Breast epithelium (tissue), 3 donors: ENCODE results near the gene CCDC57.

Experiments
- POLR2A ChIP-seq: fragments of 450-650 bp; IDR thresholded peaks from one replicate; pipeline ENCODE4 v1.6.1; 2016; ENCODE audit warnings: antibody characterized with exemption, mild to moderate bottlenecking, moderate library complexity
- POLR2AphosphoS5 ChIP-seq, 3 donors: sonication (generic); formaldehyde crosslinking; IDR thresholded peaks; one replicate each; pipeline ENCODE4 v1.6.1; 2017; ENCODE audit warnings: antibody characterized with exemption in 3 of 3
- TF ChIP-seq, protein P1 (sequence below), 3 donors: fragments of 450-650 bp; IDR thresholded peaks; one replicate each; pipeline ENCODE4 v1.5.1; 2016 to 2017; ENCODE audit warnings: antibody characterized with exemption in 3 of 3, mild to moderate bottlenecking in 3 of 3, moderate library complexity in 3 of 3

DNA sequence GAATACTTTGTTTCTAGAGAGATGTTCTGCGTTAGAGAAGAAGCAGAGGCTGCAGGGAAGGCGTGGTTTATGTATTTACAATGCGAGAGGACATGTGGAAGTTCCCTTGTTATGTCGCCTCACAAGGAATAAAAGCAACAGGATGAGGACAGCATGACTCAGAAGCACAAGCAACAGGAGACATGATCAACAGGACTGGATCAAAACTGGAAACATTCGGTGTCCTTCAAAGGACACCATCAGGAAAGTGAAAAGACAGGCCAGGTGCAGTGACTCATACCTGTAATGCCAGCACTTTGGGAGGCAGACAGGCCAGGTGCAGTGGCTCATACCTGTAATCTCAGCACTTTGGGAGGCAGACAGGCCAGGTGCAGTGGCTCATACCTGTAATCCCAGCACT, 52.6 kb downstream of the CCDC57 start:
- TF ChIP-seq, protein P1, sequence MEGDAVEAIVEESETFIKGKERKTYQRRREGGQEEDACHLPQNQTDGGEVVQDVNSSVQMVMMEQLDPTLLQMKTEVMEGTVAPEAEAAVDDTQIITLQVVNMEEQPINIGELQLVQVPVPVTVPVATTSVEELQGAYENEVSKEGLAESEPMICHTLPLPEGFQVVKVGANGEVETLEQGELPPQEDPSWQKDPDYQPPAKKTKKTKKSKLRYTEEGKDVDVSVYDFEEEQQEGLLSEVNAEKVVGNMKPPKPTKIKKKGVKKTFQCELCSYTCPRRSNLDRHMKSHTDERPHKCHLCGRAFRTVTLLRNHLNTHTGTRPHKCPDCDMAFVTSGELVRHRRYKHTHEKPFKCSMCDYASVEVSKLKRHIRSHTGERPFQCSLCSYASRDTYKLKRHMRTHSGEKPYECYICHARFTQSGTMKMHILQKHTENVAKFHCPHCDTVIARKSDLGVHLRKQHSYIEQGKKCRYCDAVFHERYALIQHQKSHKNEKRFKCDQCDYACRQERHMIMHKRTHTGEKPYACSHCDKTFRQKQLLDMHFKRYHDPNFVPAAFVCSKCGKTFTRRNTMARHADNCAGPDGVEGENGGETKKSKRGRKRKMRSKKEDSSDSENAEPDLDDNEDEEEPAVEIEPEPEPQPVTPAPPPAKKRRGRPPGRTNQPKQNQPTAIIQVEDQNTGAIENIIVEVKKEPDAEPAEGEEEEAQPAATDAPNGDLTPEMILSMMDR (IDR thresholded peaks at IDR 0.05) = no peak
- no peak for TF ChIP-seq POLR2A
- no peak for TF ChIP-seq POLR2AphosphoS5 (IDR thresholded peaks at IDR 0.05)
